Uterus (tissue), 2 donors: ENCODE results near the gene PTPRN2.

ENCODE experiments used
- POLR2A ChIP-seq, 2 donors: fragments of 450-650 bp; IDR thresholded peaks; one replicate each; pipeline ENCODE4 v1.6.1; 2016; ENCODE audit warnings: antibody characterized with exemption in 2 of 2, mild to moderate bottlenecking in 1 of 2, moderate library complexity in 1 of 2
- TF ChIP-seq, protein P1 (sequence below), 4 experiments: fragments of 200-600 bp in 2 of 4; fragments of 450-650 bp in 2 of 4; sonication (generic) in 2 of 4; IDR thresholded peaks; one replicate each; pipeline ENCODE4 v1.5.1; 2016 to 2019; ENCODE audit warnings: antibody characterized with exemption in 4 of 4, mild to moderate bottlenecking in 2 of 4, moderate library complexity in 1 of 4

DNA sequence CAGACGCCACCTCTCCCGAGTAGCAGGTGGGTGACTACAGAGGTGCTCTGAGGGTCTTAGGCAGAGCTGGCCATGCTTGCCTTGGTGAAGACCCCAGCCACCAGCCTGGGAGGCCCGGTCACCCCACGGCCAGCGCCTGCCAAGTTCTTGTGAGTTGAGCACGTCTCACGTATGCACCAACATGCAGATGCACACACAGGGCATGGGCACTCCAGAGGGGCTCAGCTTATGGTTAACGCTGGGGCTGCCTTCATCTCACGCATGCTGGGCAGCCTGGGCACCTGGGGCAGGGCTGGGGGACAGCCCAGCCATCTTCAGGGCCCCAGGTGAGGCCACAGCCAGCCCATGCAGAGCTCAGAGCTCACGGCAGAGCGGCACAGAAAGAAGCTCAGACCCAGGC, 41.0 kb downstream of the PTPRN2 start:
- TF ChIP-seq, protein P1, sequence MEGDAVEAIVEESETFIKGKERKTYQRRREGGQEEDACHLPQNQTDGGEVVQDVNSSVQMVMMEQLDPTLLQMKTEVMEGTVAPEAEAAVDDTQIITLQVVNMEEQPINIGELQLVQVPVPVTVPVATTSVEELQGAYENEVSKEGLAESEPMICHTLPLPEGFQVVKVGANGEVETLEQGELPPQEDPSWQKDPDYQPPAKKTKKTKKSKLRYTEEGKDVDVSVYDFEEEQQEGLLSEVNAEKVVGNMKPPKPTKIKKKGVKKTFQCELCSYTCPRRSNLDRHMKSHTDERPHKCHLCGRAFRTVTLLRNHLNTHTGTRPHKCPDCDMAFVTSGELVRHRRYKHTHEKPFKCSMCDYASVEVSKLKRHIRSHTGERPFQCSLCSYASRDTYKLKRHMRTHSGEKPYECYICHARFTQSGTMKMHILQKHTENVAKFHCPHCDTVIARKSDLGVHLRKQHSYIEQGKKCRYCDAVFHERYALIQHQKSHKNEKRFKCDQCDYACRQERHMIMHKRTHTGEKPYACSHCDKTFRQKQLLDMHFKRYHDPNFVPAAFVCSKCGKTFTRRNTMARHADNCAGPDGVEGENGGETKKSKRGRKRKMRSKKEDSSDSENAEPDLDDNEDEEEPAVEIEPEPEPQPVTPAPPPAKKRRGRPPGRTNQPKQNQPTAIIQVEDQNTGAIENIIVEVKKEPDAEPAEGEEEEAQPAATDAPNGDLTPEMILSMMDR (IDR thresholded peaks at IDR 0.05) = no peak
- no peak for TF ChIP-seq POLR2A (IDR thresholded peaks at IDR 0.05)
